A673 (cell line): ENCODE measurements around the gene ZFYVE19. TPM values are rescaled to one million over a fixed set of nuclear protein-coding genes. Genes with fewer than 3 reads are reported as not detected.

Source experiments
- BruUV-seq: library from RNA; stranded (reverse); fragments of 400-500 nt; replicated peaks from 2 replicates; lab custom pipeline; 2021; lab: Mats Ljungman, UMichigan
- CTCF ChIA-PET: fragments of 300-600 bp; sonication (Branson Sonifier 250); formaldehyde crosslinking; loops from one replicate; lab custom pipeline; 2022; ENCODE audit warnings: antibody characterized with exemption; lab: Charles Lee
- POLR2A ChIA-PET: fragments of 300-600 bp; sonication (Branson Sonifier 250); formaldehyde crosslinking; loops from one replicate; lab custom pipeline; 2022; ENCODE audit warnings: antibody characterized with exemption; ENCODE audit not compliant: low non-redundant PET; lab: Charles Lee
- DNase-seq: peaks from one replicate; pipeline ENCODE4 v3.0.0-alpha.2; 2015; ENCODE audit warnings: low spot score
- H3K27ac ChIP-seq: fragments of 200-600 bp; sonication (generic); 2 replicates; pipeline ENCODE4 v1.5.1; 2016; ENCODE audit warnings: mixed run types, low read depth, mild to moderate bottlenecking, mixed read lengths, antibody characterized with exemption, low read length; ENCODE audit not compliant: poor library complexity, severe bottlenecking
- H3K27me3 ChIP-seq: fragments of 200-600 bp; sonication (generic); replicated peaks from 2 replicates; pipeline ENCODE4 v1.6.1; 2017; ENCODE audit warnings: mixed run types, low read depth, mild to moderate bottlenecking, mixed read lengths, antibody characterized with exemption, low read length; ENCODE audit not compliant: insufficient read depth, poor library complexity
- H3K36me3 ChIP-seq: fragments of 200-600 bp; sonication (generic); 2 replicates; pipeline ENCODE4 v1.6.1; 2016; ENCODE audit warnings: mixed run types, mild to moderate bottlenecking, mixed read lengths, antibody characterized with exemption, low read length; ENCODE audit not compliant: insufficient read depth, poor library complexity, severe bottlenecking
- H3K4me1 ChIP-seq: fragments of 200-600 bp; sonication (generic); 2 replicates; pipeline ENCODE4 v1.6.1; 2017; ENCODE audit warnings: mixed run types, mild to moderate bottlenecking, mixed read lengths, antibody characterized with exemption, low read length; ENCODE audit not compliant: insufficient read depth, poor library complexity, severe bottlenecking
- H3K4me3 ChIP-seq: fragments of 200-600 bp; sonication (generic); 2 replicates; pipeline ENCODE4 v1.5.1; 2016; ENCODE audit warnings: low read depth, mixed run types, mild to moderate bottlenecking, mixed read lengths, low read length; ENCODE audit not compliant: poor library complexity, severe bottlenecking
- H3K9me3 ChIP-seq: fragments of 200-600 bp; sonication (generic); 2 replicates; pipeline ENCODE4 v1.6.1; 2016; ENCODE audit warnings: mixed run types, low read depth, mild to moderate bottlenecking, mixed read lengths, antibody characterized with exemption, low read length; ENCODE audit not compliant: poor library complexity, severe bottlenecking
- CTCF ChIP-seq: fragments of 300-800, 200-600 bp; sonication (generic); conservative IDR thresholded peaks from 2 replicates; pipeline ENCODE4 v1.5.1; 2017; ENCODE audit warnings: low read depth, mild to moderate bottlenecking, antibody characterized with exemption, low read length, moderate library complexity, mixed read lengths
- EZH2 ChIP-seq: fragments of 200-600 bp; sonication (generic); IDR thresholded peaks from 2 replicates; pipeline ENCODE4 v1.6.1; 2017; ENCODE audit warnings: borderline replicate concordance, low read depth, mild to moderate bottlenecking, mixed read lengths, antibody characterized with exemption, low read length; ENCODE audit not compliant: poor library complexity, severe bottlenecking
- intact Hi-C: fragments of 100-400 bp; cut with micrococcal nuclease; formaldehyde crosslinking; loops from one replicate; pipeline ENCODE4 v1.10.0; 2022; ENCODE audit not compliant: unreplicated experiment
- total RNA-seq: library from RNA; stranded (reverse); gene quantifications from 2 replicates; pipeline ENCODE4 v1.2.3, GENCODE V29; 2021

The ZFYVE19 gene
- total RNA-seq, 1 experiment from 2014 or later = 26.4 TPM

- H3K4me1 ChIP-seq = peaks cover 34% of the 10 kb centered on the region
- no peaks in the 10 kb centered on the region for H3K27me3 ChIP-seq
- intact Hi-C loops = no loop called here
- H3K27ac ChIP-seq = peak overlapping the region; percentile 66
- peak overlapping the region; percentile 45 for H3K4me3 ChIP-seq
- H3K36me3 ChIP-seq = peaks cover 4% of the 10 kb centered on the region
- POLR2A ChIA-PET = no interaction called here
- TF ChIP-seq CTCF = no peak
- no TSS peak for BruUV-seq
- no peaks in the 10 kb centered on the region for H3K9me3 ChIP-seq
- peak; percentile 71 for DNase-seq
- CTCF ChIA-PET = interaction anchor here (0.7 to 0.9 kb wide), 2 partner anchors 20 to 96 kb away, joined by 3 to 5 read pairs; no protein-coding TSS in a partner anchor
Observed at GRCh38 chr15:40762919-40763800, 43.7 kb upstream of the ZFYVE19 start.

GRCh38 chr15:40763801-40764628 lies 42.9 kb upstream of the ZFYVE19 start, which contains the start of gene GCHFR:
Gene GCHFR, plus strand, starts transcription at chr15:40764068. Its CDS starts 113 bp downstream, at chr15:40764181.
- Histone ChIP-seq H3K27me3 (no peaks in the 10 kb centered on the region), H3K9me3 (no peaks in the 10 kb centered on the region), H3K4me3 (peak within 1 kb of the TSS; percentile 45), H3K36me3 (peaks cover 4% of the 10 kb centered on the region), H3K27ac (peak within 1 kb of the TSS; percentile 66), H3K4me1 (peaks cover 42% of the 10 kb centered on the region)
- DNase-seq = peak; percentile 55
- TF ChIP-seq EZH2 (no peak), CTCF (peak; percentile 31)
- BruUV-seq = no TSS peak
- ChIA-PET CTCF (interaction anchor here (0.7 to 1.4 kb wide), 3 partner anchors 17 to 61 kb away, joined by 3 to 4 read pairs (median 3); no protein-coding TSS in a partner anchor), POLR2A (no interaction called here)
- intact Hi-C loops = no loop called here

DNA sequence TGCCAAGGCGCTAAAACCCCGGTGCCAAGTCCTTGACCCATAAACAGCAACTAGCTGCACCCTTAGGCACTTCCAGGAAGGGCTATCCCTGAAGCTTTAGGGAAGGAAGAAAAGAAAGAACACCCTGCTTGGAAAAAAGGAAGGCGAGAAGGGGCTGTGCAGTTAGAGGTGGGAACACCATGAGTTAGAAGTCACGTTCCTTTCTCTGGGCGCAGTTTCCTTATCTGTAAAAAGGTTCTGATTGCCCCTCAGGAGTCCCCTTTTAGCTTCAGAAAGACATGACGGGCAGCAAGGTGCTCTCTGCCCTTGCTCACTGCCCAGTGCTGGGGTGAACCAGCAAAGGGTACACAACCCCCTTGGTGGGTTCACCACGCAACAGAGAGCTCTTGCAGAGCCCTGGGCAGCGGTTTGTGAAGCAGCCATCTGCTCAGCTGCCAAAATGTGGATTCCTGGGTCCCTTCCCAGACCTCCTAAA lies 42.2 kb upstream of the ZFYVE19 start:
- H3K27ac ChIP-seq = peak overlapping the region; percentile 66
- H3K36me3 ChIP-seq = peaks cover 4% of the 10 kb centered on the region
- H3K9me3 ChIP-seq = no peaks in the 10 kb centered on the region
- H3K27me3 ChIP-seq = no peaks in the 10 kb centered on the region
- H3K4me1 ChIP-seq = peaks cover 48% of the 10 kb centered on the region
- CTCF ChIA-PET = interaction anchor here (0.7 to 1.4 kb wide), 2 partner anchors 18 to 62 kb away, joined by 3 to 4 read pairs; no protein-coding TSS in a partner anchor
- no peak for DNase-seq
- BruUV-seq = TSS peak; percentile 14
- peak overlapping the region; percentile 45 for H3K4me3 ChIP-seq
- TF ChIP-seq EZH2 (no peak), CTCF (no peak)
- intact Hi-C loops = no loop called here
- POLR2A ChIA-PET = no interaction called here
